HG03469 (cell line): Measurements from ENCODE around the gene CLSTN3.

Experiments
- ATAC-seq: cut with Tn5 transposase; IDR thresholded peaks from one replicate; pipeline ENCODE4 v1.9.1; 2021; ENCODE audit warnings: mild to moderate bottlenecking, moderate library complexity, moderate number of reproducible peaks; ENCODE audit not compliant: unreplicated experiment

The CLSTN3 gene

DNA sequence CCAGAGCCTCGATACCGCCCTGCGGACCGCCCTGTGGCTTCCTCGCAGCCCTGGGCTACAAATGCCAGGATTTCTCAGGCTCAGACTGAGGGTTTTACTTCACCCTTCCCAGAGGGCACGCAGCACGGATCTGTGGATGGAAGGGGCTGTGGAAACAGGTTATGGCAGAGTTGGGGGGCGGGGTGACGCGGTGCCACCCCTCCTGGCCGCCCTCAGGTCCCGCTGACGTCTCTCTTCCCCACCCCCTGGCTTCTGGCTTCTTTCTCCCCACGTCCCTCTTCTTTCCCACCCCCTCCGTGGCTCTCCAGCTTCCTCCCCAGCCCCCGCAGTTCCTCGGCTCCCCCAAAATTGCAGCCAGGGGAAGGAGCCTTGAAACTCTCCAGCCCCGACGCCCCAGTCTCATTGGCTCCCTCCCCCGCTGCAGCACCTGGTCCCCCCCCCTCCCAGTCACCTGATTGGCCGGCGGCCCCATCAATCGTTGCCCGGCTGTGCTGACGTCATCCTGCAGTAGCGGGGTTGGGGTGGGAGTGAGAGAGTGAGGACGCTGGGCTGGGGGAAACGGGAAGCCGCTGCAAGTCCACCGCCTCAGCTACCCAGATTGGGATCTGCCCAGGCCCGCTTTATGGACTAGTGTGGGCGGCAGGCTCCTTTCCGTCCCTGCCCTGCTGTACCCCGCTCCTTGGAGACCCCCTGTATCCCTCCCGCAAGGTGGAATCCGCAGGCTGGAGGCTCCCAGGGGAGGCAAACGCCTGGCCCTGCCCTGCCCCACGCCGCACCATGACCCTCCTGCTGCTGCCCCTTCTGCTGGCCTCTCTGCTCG, at the start of gene CLSTN3:
CLSTN3 (plus strand) TSS at position 500 of the 820 bp plus-strand sequence; CDS start at position 778, 278 bp downstream.
- no peak for ATAC-seq

DNA sequence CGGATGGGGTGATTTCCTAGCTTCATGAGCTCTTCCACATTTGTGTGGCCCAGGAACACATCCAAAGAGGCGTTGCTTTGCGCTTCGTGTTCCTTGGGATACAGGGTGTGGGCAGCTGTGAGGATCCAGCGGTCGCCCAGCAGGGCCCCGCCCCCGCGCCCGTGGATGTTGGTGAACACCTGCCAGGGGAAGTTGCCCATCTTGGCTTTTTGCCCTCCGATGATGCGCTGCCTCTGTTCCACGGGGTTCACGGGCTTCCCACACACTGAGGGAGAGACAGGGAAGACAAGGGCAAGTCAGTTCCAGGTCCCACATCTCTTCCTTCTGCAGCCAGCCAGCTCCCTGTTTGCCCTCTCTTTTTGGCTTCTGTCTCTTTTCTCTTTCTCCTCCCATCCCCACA, 49.1 kb upstream of the CLSTN3 start:
- no peak for ATAC-seq

- no peak for ATAC-seq
These were observed 47.0 kb upstream of the CLSTN3 start for GRCh38 chr12:7083125-7083524.

DNA sequence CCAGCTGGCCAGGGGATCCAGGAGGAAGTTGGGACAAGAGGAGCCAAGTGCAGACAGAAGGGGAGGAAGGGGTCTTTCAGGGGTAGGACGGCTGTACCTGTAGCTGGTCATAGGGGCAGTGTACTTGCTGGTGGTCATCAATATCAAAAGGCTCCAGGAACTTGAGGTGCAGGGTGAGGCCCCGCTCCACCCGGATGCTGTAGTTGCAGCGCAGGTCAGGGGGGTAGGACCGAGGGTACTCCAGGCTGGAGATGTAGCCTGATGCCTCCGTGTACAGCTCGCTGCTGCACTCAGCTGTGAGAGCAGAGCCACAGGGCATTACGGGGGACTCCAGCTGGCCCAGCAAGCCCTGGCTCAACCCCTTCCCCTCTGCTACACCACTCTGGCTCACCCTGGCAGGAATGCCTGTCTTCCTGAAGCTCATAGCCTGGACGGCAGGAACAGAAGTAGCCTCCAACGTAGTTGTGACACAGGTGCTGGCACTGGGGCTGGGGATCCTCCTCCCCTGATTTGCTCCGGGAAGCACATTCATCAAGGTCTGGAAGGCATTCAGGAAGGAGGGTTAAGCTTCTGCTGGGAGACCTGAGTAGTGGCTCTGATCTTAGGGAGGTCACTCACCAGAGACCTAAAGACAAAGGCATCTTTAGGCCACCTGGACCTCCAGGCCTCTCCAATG, 40.8 kb upstream of the CLSTN3 start:
- ATAC-seq, result no peak

- ATAC-seq, result no peak
These were observed 39.8 kb upstream of the CLSTN3 start for GRCh38 chr12:7090222-7090998.

DNA sequence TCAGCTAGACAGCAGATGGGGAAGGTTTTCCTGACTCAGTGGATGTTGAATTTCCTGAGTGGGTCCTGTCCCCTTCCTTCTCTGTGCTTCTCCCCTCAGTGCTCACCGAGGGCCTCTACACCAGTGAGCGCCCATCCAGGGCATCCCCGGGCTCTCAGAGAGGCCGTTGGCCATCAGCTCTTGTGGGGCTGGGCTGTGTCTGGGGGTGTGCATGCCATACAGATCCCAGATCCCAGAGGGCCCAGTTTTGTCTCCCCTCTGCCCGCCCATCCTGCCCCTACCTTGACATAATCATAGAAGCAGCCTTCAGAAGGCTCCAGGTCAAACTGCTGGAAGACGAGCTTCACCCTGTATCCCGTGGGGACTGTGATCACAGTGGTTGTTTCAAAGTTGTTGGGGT, 39.0 kb upstream of the CLSTN3 start:
- ATAC-seq, result no peak

DNA sequence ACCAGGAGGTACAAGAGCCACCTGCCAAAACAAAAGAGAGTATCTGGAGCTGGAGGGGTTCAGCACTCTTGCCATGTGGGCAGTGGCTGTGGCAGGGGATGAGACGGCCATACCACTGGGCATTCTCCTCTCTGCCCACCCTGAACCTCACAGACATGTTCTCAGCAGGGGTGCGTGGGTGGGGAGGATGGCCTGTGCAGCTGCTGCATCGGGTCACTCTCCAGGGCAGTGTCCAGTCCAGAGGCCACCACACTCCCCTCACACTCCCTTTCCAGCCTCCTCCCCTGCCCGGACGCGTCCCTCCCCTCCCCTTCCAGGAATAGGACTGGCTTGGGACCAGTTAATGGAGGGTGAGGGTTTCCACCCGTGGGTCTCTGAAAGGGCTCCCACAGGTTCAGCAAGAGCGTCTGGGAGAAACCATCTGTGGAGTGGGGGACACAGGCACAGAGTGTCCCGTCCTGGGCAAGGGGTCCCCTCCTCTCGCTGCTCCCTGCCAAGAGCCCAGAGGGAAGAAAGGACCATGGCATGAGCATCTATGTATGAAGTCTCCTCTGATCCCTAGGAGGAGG, 38.4 kb upstream of the CLSTN3 start:
- no peak for ATAC-seq

GRCh38 chr12:7092229-7092985, 37.8 kb upstream of the CLSTN3 start, which contains the start of gene C1R:
Gene C1R, minus strand, starts transcription at chr12:7092445. Its CDS starts 57 bp downstream, at chr12:7092388.
- no peak for ATAC-seq

GRCh38 chr12:7092986-7093460, 37.1 kb upstream of the CLSTN3 start:
- ATAC-seq, result no peak

DNA sequence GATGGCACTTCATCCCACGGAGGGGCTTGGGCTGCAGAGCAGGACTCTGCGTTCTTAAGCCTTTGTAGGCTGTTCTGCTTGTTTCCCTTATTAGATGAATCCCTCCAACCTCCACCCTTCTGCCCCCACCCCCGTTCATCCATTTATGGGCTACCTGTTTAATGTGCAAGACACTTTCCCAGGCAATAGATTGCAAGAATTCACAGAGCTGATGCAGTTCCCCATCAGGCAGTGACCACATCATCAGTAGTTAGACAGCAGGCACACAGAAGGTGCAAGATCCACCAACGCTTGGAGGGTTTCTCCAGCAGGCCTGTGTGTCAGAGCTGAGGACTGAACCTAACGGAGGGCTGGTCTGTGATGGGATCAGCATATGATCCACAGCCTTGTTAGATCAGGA, 36.7 kb upstream of the CLSTN3 start:
- no peak for ATAC-seq

GRCh38 chr12:7093892-7094291, 36.3 kb upstream of the CLSTN3 start:
- no peak for ATAC-seq

DNA sequence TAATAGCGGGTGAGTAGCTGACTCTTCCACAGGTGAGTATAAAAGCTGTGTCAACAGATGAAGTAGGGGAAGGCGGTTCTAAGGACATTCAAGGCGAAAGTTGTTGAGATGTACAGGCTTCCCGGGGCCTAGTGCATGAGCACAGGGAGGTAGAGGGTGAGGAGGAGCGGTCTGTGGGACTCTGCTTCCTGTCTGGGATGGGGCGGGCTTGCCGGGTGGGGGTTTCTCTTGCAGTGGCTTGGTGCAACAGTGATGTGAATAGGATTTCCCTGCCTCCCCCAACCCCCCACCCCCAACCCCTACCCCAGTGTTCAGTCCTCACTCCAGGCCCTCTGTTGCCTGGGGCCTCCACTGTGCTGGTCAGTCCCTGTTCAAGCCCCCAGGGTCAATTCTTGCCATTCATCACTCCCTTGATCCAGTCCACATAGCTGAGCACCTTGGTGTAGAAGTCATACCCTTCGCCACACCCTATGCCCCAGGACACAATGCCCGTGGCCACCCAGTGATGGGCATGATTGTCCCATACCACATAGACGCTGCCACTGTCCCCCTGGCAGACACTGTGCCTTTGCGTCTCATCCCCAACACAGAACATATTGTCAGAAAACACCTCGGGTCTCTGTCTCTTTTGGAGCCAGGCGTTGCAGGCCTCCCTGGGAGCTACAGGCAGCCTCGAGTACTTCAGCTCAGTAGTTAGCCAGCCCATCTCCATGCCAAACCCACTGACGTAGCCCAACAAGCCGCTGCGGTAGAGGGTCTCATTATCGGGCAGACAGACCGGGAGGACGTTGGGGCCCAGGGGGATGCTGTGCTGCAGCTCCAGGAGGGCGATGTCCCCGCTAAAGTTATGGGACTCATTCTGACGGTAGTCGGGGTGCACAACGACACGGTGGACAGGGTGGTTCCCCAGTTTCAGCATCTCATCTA, 33.9 kb upstream of the CLSTN3 start:
- no peak for ATAC-seq

GRCh38 chr12:7096979-7097378, 33.2 kb upstream of the CLSTN3 start:
- no peak for ATAC-seq

DNA sequence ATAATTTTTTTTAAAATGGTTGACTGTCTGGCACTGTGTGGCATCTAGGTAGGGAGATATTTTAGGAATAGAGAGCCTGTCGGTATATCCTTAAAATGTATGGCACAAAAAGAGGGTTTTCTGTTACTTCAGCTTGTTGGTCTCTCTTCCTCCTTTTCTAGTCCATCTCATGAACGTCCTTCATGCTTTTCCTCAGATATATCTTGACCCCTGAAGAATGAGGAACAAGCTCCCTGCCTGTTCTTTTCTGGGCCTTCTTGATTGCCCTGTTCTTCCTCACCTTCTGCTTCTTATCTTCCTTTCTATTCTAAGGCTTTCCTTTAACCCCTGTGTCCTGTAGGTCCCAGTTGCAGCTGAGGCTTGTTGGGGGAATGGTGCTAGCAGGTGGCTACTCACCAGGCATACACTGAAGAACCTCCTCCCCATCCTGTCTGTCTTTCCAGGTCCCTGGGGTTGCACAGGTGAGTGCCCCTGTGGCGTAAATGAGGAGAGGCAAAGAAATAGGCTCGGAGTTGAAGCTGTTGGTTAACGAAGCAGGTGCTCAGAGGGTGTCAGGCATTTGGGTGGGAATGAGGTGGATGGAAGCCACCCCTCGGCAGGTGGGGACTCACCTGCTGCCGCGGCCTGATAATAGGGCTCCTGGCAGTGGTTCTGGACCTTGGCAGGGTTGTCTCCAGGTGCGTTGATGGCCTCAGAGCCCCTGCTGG, 30.7 kb upstream of the CLSTN3 start:
- ATAC-seq, result no peak

- no peak for ATAC-seq
These were observed 29.9 kb upstream of the CLSTN3 start for GRCh38 chr12:7100239-7100638.

GRCh38 chr12:7101047-7101693, 29.0 kb upstream of the CLSTN3 start:
- ATAC-seq, result no peak

- no peak for ATAC-seq
These were observed 28.5 kb upstream of the CLSTN3 start for GRCh38 chr12:7101694-7102131.

GRCh38 chr12:7102582-7102981, 27.6 kb upstream of the CLSTN3 start:
- no peak for ATAC-seq
